ENCODE results near the gene STRADB. TPM values are rescaled to one million over a fixed set of nuclear protein-coding genes. Genes with fewer than 3 reads are reported as not detected.

STRADB gene
- total RNA-seq, 1 experiment from 2014 or later, result 40.5 TPM

DNA sequence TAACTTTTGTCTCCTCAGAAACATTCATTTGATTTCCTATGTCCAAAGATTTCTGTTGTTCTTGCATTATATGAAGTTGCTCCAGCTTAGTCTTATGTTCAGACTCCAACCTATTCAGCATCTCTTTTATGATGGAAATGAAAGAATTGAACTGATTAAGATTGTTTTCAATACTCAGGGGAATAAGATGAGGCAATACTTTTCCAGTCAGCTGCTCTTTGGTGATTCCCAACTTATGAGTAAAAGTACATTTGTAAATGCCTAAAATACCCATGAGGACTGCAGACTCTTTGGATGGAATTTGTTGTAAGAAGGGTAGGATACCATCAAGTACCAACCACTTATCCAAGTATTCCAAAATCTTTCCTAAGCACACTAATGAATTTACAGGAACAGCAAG, 40.1 kb upstream of the STRADB start:
- no peak overlapping the region for H4K5ac ChIP-seq (ENCODE audit: insufficient read length, low read depth, low read length)
- H3K79me2 ChIP-seq (ENCODE audit: insufficient read depth, low read length), result no peaks in the 10 kb centered on the region
- no peak overlapping the region for H3K56ac ChIP-seq (ENCODE audit: insufficient read length, low read depth, low read length)
- no peaks in the 10 kb centered on the region for H3K79me1 ChIP-seq (ENCODE audit: insufficient read depth, low read depth, low read length, poor library complexity, severe bottlenecking)
- Mint-ChIP-seq H3K9me3 (no peaks in the 10 kb centered on the region), H3K36me3 (ENCODE audit: insufficient read depth in 1 of 3, low read depth in 3 of 3) (peaks cover 0 to 6% (median 3%) of the 10 kb centered on the region in 3 experiments; a peak in 3 of 7 replicates), H3K27ac (no peak overlapping the region), H3K4me3 (no peak overlapping the region), H3K4me1 (no peaks in the 10 kb centered on the region), H3K27me3 (ENCODE audit: low read depth) (no peaks in the 10 kb centered on the region)
- no peaks in the 10 kb centered on the region for H3K27me3 ChIP-seq (ENCODE audit: insufficient read depth, low read length)
- no peak overlapping the region for H2BK12ac ChIP-seq (ENCODE audit: insufficient read length, low read depth, low read length)
- no peak overlapping the region for H2AFZ ChIP-seq (ENCODE audit: low read length)
- no peak overlapping the region for H2BK15ac ChIP-seq (ENCODE audit: low read depth, low read length)
- no peak overlapping the region for H3K4me2 ChIP-seq (ENCODE audit: insufficient read depth, insufficient read length, low read length)
- TF ChIP-seq, protein P1, sequence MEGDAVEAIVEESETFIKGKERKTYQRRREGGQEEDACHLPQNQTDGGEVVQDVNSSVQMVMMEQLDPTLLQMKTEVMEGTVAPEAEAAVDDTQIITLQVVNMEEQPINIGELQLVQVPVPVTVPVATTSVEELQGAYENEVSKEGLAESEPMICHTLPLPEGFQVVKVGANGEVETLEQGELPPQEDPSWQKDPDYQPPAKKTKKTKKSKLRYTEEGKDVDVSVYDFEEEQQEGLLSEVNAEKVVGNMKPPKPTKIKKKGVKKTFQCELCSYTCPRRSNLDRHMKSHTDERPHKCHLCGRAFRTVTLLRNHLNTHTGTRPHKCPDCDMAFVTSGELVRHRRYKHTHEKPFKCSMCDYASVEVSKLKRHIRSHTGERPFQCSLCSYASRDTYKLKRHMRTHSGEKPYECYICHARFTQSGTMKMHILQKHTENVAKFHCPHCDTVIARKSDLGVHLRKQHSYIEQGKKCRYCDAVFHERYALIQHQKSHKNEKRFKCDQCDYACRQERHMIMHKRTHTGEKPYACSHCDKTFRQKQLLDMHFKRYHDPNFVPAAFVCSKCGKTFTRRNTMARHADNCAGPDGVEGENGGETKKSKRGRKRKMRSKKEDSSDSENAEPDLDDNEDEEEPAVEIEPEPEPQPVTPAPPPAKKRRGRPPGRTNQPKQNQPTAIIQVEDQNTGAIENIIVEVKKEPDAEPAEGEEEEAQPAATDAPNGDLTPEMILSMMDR (conservative IDR thresholded peaks at IDR 0.05), result no peak
- H4K91ac ChIP-seq (ENCODE audit: insufficient read length, low read depth, low read length), result no peak overlapping the region
- H4K20me1 ChIP-seq (ENCODE audit: control insufficient read depth, insufficient read depth, insufficient read length), result no peaks in the 10 kb centered on the region
- no peak overlapping the region for H2BK20ac ChIP-seq (ENCODE audit: low read depth, low read length, poor library complexity, severe bottlenecking)
- no peak overlapping the region for H3K9ac ChIP-seq (ENCODE audit: extremely low read depth, insufficient read length, low read length)
- no peak overlapping the region for H3K18ac ChIP-seq (ENCODE audit: insufficient read length, low read depth, low read length)
- H2BK120ac ChIP-seq (ENCODE audit: low read depth, low read length, poor library complexity, severe bottlenecking), result no peak overlapping the region
- H2BK5ac ChIP-seq (ENCODE audit: insufficient read length, low read length), result no peak overlapping the region
- H3T11ph ChIP-seq (ENCODE audit: low read length), result no peak overlapping the region
- no peak overlapping the region for H3K14ac ChIP-seq (ENCODE audit: insufficient read depth, low read length)
- no peak for DNase-seq
- peaks cover 2% of the 10 kb centered on the region; the same call in 1 of the 2 replicates for H3K4me1 ChIP-seq (ENCODE audit: insufficient read depth, low read length)
- no peak overlapping the region for H4K8ac ChIP-seq (replicated peaks; ENCODE audit: insufficient read length, low read depth, low read length)
- no peak overlapping the region for H3K27ac ChIP-seq (ENCODE audit: insufficient read length, low read depth, low read length)
- H3K23ac ChIP-seq (ENCODE audit: insufficient read length, low read depth, low read length), result no peak overlapping the region
- H3K4ac ChIP-seq (ENCODE audit: low read depth, low read length), result no peak overlapping the region
- H3K9me3 ChIP-seq (ENCODE audit: control insufficient read depth, low read depth, low read length), result no peaks in the 10 kb centered on the region
- no peak overlapping the region for H2AK5ac ChIP-seq (ENCODE audit: insufficient read length, low read length)
- no peaks in the 10 kb centered on the region for H3K23me2 ChIP-seq (ENCODE audit: insufficient read length, low read depth, low read length, poor library complexity, severe bottlenecking)

All from H9 (cell line).